Cardiac fibroblast (primary cell): ENCODE data around the gene GABRR3.

Experiments used
- DNase-seq, 2 donors: peaks; one replicate each; pipeline versions ENCODE4 v3.0.0 to v3.0.0-alpha.2; 2010; ENCODE audit warnings: low read depth in 2 of 2
- H3K4me3 ChIP-seq, 2 donors: replicated peaks in 1 of 2; 1 replicate in 1 of 2; 2 replicates in 1 of 2; pipeline ENCODE4 v1.5.1; 2011; ENCODE audit warnings: low read depth in 2 of 2, low read length in 2 of 2, mild to moderate bottlenecking in 2 of 2, moderate library complexity in 1 of 2
- CTCF ChIP-seq: IDR thresholded peaks from one replicate; pipeline ENCODE4 v1.5.1; 2011; ENCODE audit warnings: low read depth, mild to moderate bottlenecking, low read length, inconsistent platforms

The GABRR3 gene

GRCh38 chr3:98049271-98049670 lies 14.2 kb upstream of the GABRR3 start:
- no peak for DNase-seq
- H3K4me3 ChIP-seq, result no peak overlapping the region
- TF ChIP-seq CTCF, result no peak

DNA sequence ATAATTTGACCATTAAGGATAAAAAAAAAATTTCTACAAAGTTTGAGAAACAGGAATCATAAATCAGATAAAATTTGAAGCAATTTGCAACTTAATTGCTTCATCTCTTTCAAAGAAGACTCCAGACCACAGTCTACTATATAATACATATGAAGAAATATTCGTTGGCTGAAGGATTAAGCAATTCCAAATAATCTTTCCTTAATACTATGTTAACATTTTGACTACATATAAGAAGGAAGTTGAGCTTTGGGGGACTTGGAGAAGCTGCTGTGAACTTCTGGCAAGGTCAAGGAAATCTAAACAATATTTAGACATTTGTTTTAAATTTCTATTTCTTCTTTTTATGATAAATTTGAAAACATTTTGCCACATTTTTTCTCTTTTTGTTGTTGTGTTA lies 13.5 kb upstream of the GABRR3 start:
- H3K4me3 ChIP-seq, result no peak overlapping the region
- no peak for DNase-seq
- no peak for TF ChIP-seq CTCF

GRCh38 chr3:98041350-98041749 lies 6.2 kb upstream of the GABRR3 start:
- no peak for DNase-seq
- TF ChIP-seq CTCF, result no peak
- H3K4me3 ChIP-seq, result no peak overlapping the region

GRCh38 chr3:98039322-98040024 lies 4.4 kb upstream of the GABRR3 start:
- peak; percentile 78 for TF ChIP-seq CTCF
- H3K4me3 ChIP-seq, result peak overlapping the region; percentile 33 to 48
- DNase-seq, result peak; percentile 89 to 93

DNA sequence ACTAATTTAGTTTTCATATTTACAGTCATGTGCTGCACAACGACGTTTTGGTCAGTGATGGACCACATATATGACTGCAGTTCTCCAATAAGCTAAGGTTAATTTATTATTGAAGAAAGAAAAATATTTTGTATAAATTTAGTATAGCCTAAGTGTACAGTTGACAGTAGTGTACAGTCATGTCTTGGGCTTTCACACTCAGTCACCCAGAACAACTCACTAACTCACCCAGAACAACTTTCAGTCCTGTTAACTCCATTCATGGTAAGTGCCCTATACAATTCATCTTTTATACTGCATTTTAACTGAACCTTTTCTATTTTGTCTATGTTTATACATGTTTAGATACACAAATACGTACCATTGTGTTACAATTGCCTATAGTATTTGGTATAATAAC lies 3.8 kb upstream of the GABRR3 start:
- no peak overlapping the region for H3K4me3 ChIP-seq
- no peak for TF ChIP-seq CTCF
- DNase-seq, result no peak

DNA sequence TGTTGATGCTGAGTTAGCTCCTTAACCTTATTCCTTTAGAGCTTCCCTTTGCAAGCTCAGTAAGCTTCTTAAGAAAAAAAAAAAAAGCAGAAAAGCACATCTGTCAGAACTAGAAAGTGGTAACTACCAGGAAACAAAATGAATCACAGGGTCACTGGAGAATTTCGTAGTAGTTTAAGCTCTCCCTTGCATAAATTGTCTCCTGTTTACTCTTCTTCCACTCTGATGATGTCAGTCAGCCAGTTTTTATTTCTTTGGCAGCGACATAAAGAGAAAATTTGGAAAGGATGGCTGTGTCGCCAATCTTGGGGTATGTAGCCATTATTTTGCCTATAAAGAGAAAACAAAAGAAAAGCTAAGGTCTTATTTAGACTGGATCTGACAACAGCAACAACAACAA lies 3.2 kb upstream of the GABRR3 start:
- no peak overlapping the region for H3K4me3 ChIP-seq
- TF ChIP-seq CTCF, result no peak
- peak; percentile 6 to 56 for DNase-seq

DNA sequence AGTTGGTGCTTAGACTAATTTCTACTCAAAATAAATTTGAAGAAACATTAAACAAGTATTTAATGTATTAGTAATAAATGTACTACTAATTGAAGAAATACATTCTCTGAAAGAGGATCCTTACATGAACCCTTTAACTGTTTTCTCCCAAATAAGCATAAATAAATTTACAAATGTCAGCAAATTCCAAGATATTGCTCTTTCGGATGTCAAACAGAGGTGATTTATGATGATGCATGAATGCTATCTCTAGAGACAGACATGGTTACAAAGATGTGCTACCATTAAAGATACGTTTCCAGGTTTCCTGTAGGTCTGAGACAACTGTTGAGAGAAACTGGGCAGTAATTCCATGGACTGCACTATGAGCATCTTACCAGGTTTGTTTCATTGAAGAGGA lies 629 bp downstream of the GABRR3 start:
- no peak for DNase-seq
- no peak overlapping the region for H3K4me3 ChIP-seq
- TF ChIP-seq CTCF, result no peak
